ENCODE results near the gene KLHL8.

The KLHL8 gene

DNA sequence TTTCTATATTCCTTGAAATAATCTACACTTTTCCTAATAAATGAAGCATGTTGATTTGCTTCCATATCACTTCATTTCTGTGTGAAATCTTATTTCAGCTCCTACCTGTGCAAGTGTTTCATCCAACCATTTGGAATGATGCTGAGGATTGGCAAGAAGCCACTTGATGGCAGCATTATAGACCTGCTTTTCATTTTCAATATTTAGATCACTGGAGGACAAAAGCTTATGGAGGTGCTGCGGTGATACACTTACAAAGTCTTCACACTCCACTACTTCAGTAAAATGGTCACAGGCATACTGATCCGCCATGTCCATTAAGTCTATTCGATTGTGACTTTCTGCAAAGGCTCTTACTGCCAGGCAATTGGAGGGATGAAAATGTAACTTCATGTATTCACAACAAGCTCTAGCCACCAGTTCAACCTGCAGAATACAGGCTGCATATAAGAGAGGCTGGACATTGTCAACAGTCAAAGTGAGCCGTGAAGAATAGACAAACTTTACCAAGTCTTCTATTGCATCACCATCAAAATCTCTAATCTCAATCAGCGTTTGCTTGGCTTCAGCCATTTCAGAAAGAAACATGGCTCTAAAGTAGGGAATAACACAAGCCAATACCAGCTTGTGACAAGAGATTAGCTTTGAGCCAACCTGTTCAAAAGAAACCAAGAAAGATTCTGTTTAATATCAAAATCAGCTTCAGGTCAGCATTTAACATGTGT is 35.1 kb downstream of the KLHL8 start:
- Histone ChIP-seq H3K4me3 (ENCODE audit: low read depth, low read length) (no peak overlapping the region), H3K27me3 (no peaks in the 10 kb centered on the region), H3K9me3 (no peaks in the 10 kb centered on the region), H3K36me3 (no peaks in the 10 kb centered on the region), H3K4me1 (peaks cover 7% of the 10 kb centered on the region; the same call in 1 of the 2 replicates)
- DNase-seq, result no peak
- TF ChIP-seq, protein P1, sequence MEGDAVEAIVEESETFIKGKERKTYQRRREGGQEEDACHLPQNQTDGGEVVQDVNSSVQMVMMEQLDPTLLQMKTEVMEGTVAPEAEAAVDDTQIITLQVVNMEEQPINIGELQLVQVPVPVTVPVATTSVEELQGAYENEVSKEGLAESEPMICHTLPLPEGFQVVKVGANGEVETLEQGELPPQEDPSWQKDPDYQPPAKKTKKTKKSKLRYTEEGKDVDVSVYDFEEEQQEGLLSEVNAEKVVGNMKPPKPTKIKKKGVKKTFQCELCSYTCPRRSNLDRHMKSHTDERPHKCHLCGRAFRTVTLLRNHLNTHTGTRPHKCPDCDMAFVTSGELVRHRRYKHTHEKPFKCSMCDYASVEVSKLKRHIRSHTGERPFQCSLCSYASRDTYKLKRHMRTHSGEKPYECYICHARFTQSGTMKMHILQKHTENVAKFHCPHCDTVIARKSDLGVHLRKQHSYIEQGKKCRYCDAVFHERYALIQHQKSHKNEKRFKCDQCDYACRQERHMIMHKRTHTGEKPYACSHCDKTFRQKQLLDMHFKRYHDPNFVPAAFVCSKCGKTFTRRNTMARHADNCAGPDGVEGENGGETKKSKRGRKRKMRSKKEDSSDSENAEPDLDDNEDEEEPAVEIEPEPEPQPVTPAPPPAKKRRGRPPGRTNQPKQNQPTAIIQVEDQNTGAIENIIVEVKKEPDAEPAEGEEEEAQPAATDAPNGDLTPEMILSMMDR (IDR thresholded peaks at IDR 0.05; ENCODE audit: low read depth, low read length), result no peak

- no peaks in the 10 kb centered on the region; the same call in 1 of the 2 replicates for H3K36me3 ChIP-seq
- DNase-seq, result no peak
- no peak overlapping the region for H3K4me3 ChIP-seq (ENCODE audit: low read depth, low read length)
- H3K9me3 ChIP-seq, result no peaks in the 10 kb centered on the region
- TF ChIP-seq, protein P1 (IDR thresholded peaks at IDR 0.05; ENCODE audit: low read depth, low read length), result no peak
- H3K27me3 ChIP-seq, result no peaks in the 10 kb centered on the region
- peaks cover 7% of the 10 kb centered on the region; the same call in 1 of the 2 replicates for H3K4me1 ChIP-seq
Observed at GRCh38 chr4:87180767-87181166, 39.7 kb downstream of the KLHL8 start.

- Histone ChIP-seq H3K4me3 (ENCODE audit: low read depth, low read length) (no peak overlapping the region), H3K9me3 (no peaks in the 10 kb centered on the region), H3K4me1 (peaks cover 4% of the 10 kb centered on the region; the same call in 1 of the 2 replicates), H3K36me3 (no peaks in the 10 kb centered on the region; the same call in 1 of the 2 replicates), H3K27me3 (no peaks in the 10 kb centered on the region)
- DNase-seq, result no peak
- TF ChIP-seq, protein P1 (IDR thresholded peaks at IDR 0.05; ENCODE audit: low read depth, low read length), result no peak
Observed at GRCh38 chr4:87179751-87180150, 40.7 kb downstream of the KLHL8 start.

GRCh38 chr4:87174672-87175071 is 45.7 kb downstream of the KLHL8 start:
- Histone ChIP-seq H3K4me1 (no peaks in the 10 kb centered on the region), H3K36me3 (no peaks in the 10 kb centered on the region; the same call in 1 of the 2 replicates), H3K27me3 (no peaks in the 10 kb centered on the region), H3K9me3 (no peaks in the 10 kb centered on the region), H3K4me3 (ENCODE audit: low read depth, low read length) (no peak overlapping the region)
- TF ChIP-seq, protein P1 (IDR thresholded peaks at IDR 0.05; ENCODE audit: low read depth, low read length), result no peak
- no peak for DNase-seq

GRCh38 chr4:87171944-87172343 is 48.5 kb downstream of the KLHL8 start:
- Histone ChIP-seq H3K9me3 (no peaks in the 10 kb centered on the region), H3K36me3 (peaks cover 2% of the 10 kb centered on the region), H3K4me3 (ENCODE audit: low read depth, low read length) (no peak overlapping the region), H3K27me3 (no peaks in the 10 kb centered on the region), H3K4me1 (no peaks in the 10 kb centered on the region)
- no peak for DNase-seq
- TF ChIP-seq, protein P1 (IDR thresholded peaks at IDR 0.05; ENCODE audit: low read depth, low read length), result no peak

GRCh38 chr4:87166296-87166854 is 54.0 kb downstream of the KLHL8 start:
- peaks cover 13% of the 10 kb centered on the region for H3K36me3 ChIP-seq
- no peaks in the 10 kb centered on the region for H3K4me1 ChIP-seq
- TF ChIP-seq, protein P1 (IDR thresholded peaks at IDR 0.05; ENCODE audit: low read depth, low read length), result no peak
- DNase-seq, result no peak
- H3K4me3 ChIP-seq (ENCODE audit: low read depth, low read length), result no peak overlapping the region
- H3K27me3 ChIP-seq, result no peaks in the 10 kb centered on the region
- no peaks in the 10 kb centered on the region for H3K9me3 ChIP-seq
